Esophagus muscularis mucosa (tissue), 4 donors: Measurements from ENCODE around the gene PCDHA9. TPM values are rescaled to one million over a fixed set of nuclear protein-coding genes. Genes with fewer than 3 reads are reported as not detected.
A peak's percentile ranks its signal among the peaks of the same experiment; 100 is the strongest.
"Not testable (repeated sequence)": the region's sequence is repeated elsewhere in the genome, so short reads cannot be mapped to it uniquely, and the experiment has no call there.

Experiments
- DNase-seq: peaks from one replicate; pipeline ENCODE4 v3.0.0-alpha.2; 2017; ENCODE audit errors: extremely low spot score
- H3K27ac ChIP-seq, 4 donors: fragments of 200-600 bp; sonication (generic); replicated peaks in 1 of 4; 1 replicate in 3 of 4; 2 replicates in 1 of 4; pipeline ENCODE4 v1.5.1; 2016 to 2019; ENCODE audit warnings: mild to moderate bottlenecking in 1 of 4
- H3K27me3 ChIP-seq, 4 donors: fragments of 200-600 bp; sonication (generic); one replicate each; pipeline versions ENCODE4 v1.5.1 to v1.6.0; 2016 to 2019
- H3K36me3 ChIP-seq, 4 donors: fragments of 200-600 bp; sonication (generic); one replicate each; pipeline ENCODE4 v1.5.1; 2016 to 2019
- H3K4me1 ChIP-seq, 4 donors: fragments of 200-600 bp; sonication (generic); one replicate each; pipeline ENCODE4 v1.5.1; 2016 to 2019
- H3K4me3 ChIP-seq, 4 donors: fragments of 200-600 bp; sonication (generic); 1 replicate in 2 of 4; 2 replicates in 2 of 4; pipeline ENCODE4 v1.5.1; 2016 to 2019; ENCODE audit warnings: mild to moderate bottlenecking in 4 of 4, moderate library complexity in 1 of 4
- H3K9me3 ChIP-seq, 4 donors: fragments of 200-600 bp; sonication (generic); 1 replicate in 3 of 4; 2 replicates in 1 of 4; pipeline ENCODE4 v1.5.1; 2016 to 2019
- CTCF ChIP-seq, 3 experiments: fragments of 200-600 bp in 2 of 3; fragments of 450-650 bp in 1 of 3; sonication (generic) in 2 of 3; IDR thresholded peaks; one replicate each; pipeline ENCODE4 v1.5.1; 2017 to 2019; ENCODE audit warnings: antibody characterized with exemption in 3 of 3, mild to moderate bottlenecking in 2 of 3, moderate library complexity in 1 of 3
- EP300 ChIP-seq: sonication (generic); formaldehyde crosslinking; IDR thresholded peaks from one replicate; pipeline ENCODE4 v1.6.1; 2017; ENCODE audit warnings: antibody characterized with exemption
- POLR2A ChIP-seq: fragments of 450-650 bp; IDR thresholded peaks from one replicate; pipeline ENCODE4 v1.6.1; 2017; ENCODE audit warnings: antibody characterized with exemption, moderate library complexity, mild to moderate bottlenecking, low read depth
- POLR2AphosphoS5 ChIP-seq, 2 donors: sonication (generic); formaldehyde crosslinking; IDR thresholded peaks; one replicate each; pipeline ENCODE4 v1.6.1; 2017; ENCODE audit warnings: antibody characterized with exemption in 2 of 2
- WGBS: methylation state at CpG from one replicate; pipeline ENCODE4 v1.1.5; 2018; 5-methylcytosine and 5-hydroxymethylcytosine counted together
- intact Hi-C: fragments of 100-400 bp; cut with DNase I; formaldehyde crosslinking; loops from one replicate; pipeline ENCODE4 v1.15.1; 2023
- total RNA-seq, 4 donors: library from RNA; depleted of rRNA; stranded (reverse); fragments of >200 nt; gene quantifications; one replicate each; pipeline versions ENCODE4 v1.1.0 to v1.2.1, GENCODE V29; 2016

PCDHA9 gene
- total RNA-seq, 4 donors from 2014 or later: under 0.01 to 0.42 (median 0.15) TPM

GRCh38 chr5:140835622-140836510, 12.3 kb upstream of the PCDHA9 start:
- no peak for TF ChIP-seq CTCF (IDR thresholded peaks at IDR 0.05)
- no peak for TF ChIP-seq EP300
- no peak for TF ChIP-seq POLR2AphosphoS5 (IDR thresholded peaks at IDR 0.05)
- no peak for TF ChIP-seq POLR2A
- Histone ChIP-seq H3K4me1 (no peaks in the 10 kb centered on the region), H3K36me3 (no peaks in the 10 kb centered on the region), H3K27ac (no peak overlapping the region), H3K9me3 (peaks cover 0 to 35% (median 33%) of the 10 kb centered on the region in 4 donors), H3K4me3 (no peak overlapping the region), H3K27me3 (peaks cover 0 to 72% (median 6%) of the 10 kb centered on the region in 4 donors)
- 52% methylated on average over 44 of the region's 103 CpGs for WGBS
- intact Hi-C loops: no loop called here
- DNase-seq: peak; percentile 47

GRCh38 chr5:140840978-140841962, 6.9 kb upstream of the PCDHA9 start, which contains the start of gene PCDHA8:
PCDHA8 (plus strand) TSS chr5:140841187; CDS start chr5:140841322, 135 bp downstream.
- Histone ChIP-seq H3K27me3 (peaks cover 0 to 64% (median 4%) of the 10 kb centered on the region in 4 donors), H3K36me3 (no peaks in the 10 kb centered on the region), H3K4me3 (no peak within 1 kb of the TSS), H3K4me1 (no peaks in the 10 kb centered on the region), H3K27ac (no peak within 1 kb of the TSS), H3K9me3 (peaks cover 0 to 40% (median 33%) of the 10 kb centered on the region in 4 donors)
- WGBS: 20% methylated on average over 38 of the region's 47 CpGs
- intact Hi-C loops: no loop called here
- peak; percentile 53 for DNase-seq
- no peak for TF ChIP-seq CTCF (IDR thresholded peaks at IDR 0.05)

GRCh38 chr5:140842798-140843733, 5.1 kb upstream of the PCDHA9 start:
- Histone ChIP-seq H3K27ac (no peak overlapping the region), H3K4me3 (no peak overlapping the region), H3K4me1 (no peaks in the 10 kb centered on the region), H3K27me3 (peaks cover 0 to 70% (median 6%) of the 10 kb centered on the region in 4 donors), H3K9me3 (peaks cover 0 to 43% (median 34%) of the 10 kb centered on the region in 4 donors), H3K36me3 (no peaks in the 10 kb centered on the region)
- TF ChIP-seq EP300 (no peak), POLR2A (no peak), CTCF (IDR thresholded peaks at IDR 0.05) (no peak), POLR2AphosphoS5 (IDR thresholded peaks at IDR 0.05) (no peak)
- WGBS: 44% methylated on average over 56 of the region's 87 CpGs
- peak; percentile 62 for DNase-seq
- intact Hi-C loops: no loop called here

- intact Hi-C loops, H3K27ac ChIP-seq, H3K36me3 ChIP-seq, H3K4me3 ChIP-seq, DNase-seq, H3K4me1 ChIP-seq: not testable (repeated sequence)
- H3K27me3 ChIP-seq: peaks cover 0 to 68% (median 8%) of the 10 kb centered on the region in 4 donors
- 46% methylated on average over 20 of the region's 101 CpGs for WGBS
- H3K9me3 ChIP-seq: peaks cover 0 to 28% (median 14%) of the 10 kb centered on the region in 4 donors
Measured at GRCh38 chr5:140849831-140850634, 1.9 kb downstream of the PCDHA9 start.
